ENCODE measurements around the gene PRKG1.

DNA sequence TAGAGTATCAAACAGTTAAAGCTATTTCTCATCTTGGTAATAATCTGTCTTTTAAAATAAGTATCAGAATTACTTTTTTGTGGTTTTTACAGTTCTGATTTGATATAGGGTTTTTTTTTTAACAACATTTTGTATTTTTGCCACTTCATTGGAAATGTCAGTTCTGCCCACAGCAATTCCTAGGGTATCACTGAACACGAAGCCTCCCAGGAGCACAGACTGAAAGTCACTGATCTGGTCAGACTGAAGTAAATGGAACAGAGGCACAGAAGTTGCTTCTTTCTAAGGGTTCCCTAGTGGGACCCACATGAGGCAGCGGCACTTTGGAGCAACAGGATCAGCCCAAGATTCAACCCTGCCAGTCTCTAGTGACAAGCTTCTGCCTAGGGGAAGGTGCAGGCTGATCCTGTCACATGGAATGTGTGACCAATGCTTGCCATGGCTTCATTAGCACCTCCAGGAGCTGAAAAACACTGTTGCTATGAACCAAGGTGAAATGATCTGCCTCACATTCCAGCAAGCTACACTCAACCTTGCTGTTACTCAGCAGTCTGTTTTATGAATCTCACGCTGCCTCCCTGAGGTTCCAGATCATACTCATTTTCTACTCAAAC is 898.6 kb downstream of the PRKG1 start:
- no peak for TF ChIP-seq SMC3 (IDR thresholded peaks at IDR 0.05; ENCODE audit: low read depth, low read length)
- TF ChIP-seq, protein P1, sequence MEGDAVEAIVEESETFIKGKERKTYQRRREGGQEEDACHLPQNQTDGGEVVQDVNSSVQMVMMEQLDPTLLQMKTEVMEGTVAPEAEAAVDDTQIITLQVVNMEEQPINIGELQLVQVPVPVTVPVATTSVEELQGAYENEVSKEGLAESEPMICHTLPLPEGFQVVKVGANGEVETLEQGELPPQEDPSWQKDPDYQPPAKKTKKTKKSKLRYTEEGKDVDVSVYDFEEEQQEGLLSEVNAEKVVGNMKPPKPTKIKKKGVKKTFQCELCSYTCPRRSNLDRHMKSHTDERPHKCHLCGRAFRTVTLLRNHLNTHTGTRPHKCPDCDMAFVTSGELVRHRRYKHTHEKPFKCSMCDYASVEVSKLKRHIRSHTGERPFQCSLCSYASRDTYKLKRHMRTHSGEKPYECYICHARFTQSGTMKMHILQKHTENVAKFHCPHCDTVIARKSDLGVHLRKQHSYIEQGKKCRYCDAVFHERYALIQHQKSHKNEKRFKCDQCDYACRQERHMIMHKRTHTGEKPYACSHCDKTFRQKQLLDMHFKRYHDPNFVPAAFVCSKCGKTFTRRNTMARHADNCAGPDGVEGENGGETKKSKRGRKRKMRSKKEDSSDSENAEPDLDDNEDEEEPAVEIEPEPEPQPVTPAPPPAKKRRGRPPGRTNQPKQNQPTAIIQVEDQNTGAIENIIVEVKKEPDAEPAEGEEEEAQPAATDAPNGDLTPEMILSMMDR (conservative IDR thresholded peaks at IDR 0.05; ENCODE audit: low read depth, low read length): no peak
- TF ChIP-seq CHD1 (IDR thresholded peaks at IDR 0.05; ENCODE audit: low read depth, low read length): no peak
- TF ChIP-seq POLR2A (IDR thresholded peaks at IDR 0.05; ENCODE audit: low read depth, low read length): no peak
- TF ChIP-seq MAZ (IDR thresholded peaks at IDR 0.05; ENCODE audit: borderline replicate concordance, low read depth, low read length): no peak
